NCI-H2196 treated with DMSO at 0.1 percent for 48 hours (cell line): ENCODE results near the gene GPC3.
"Not testable (repeated sequence)": the region's sequence is repeated elsewhere in the genome, so short reads cannot be mapped to it uniquely, and the experiment has no call there.

Experiments
- DNase-seq: peaks from one replicate; lab custom pipeline; 2025; ENCODE audit not compliant: unreplicated experiment; lab: John Stamatoyannopoulos, UW

GPC3 gene

DNA sequence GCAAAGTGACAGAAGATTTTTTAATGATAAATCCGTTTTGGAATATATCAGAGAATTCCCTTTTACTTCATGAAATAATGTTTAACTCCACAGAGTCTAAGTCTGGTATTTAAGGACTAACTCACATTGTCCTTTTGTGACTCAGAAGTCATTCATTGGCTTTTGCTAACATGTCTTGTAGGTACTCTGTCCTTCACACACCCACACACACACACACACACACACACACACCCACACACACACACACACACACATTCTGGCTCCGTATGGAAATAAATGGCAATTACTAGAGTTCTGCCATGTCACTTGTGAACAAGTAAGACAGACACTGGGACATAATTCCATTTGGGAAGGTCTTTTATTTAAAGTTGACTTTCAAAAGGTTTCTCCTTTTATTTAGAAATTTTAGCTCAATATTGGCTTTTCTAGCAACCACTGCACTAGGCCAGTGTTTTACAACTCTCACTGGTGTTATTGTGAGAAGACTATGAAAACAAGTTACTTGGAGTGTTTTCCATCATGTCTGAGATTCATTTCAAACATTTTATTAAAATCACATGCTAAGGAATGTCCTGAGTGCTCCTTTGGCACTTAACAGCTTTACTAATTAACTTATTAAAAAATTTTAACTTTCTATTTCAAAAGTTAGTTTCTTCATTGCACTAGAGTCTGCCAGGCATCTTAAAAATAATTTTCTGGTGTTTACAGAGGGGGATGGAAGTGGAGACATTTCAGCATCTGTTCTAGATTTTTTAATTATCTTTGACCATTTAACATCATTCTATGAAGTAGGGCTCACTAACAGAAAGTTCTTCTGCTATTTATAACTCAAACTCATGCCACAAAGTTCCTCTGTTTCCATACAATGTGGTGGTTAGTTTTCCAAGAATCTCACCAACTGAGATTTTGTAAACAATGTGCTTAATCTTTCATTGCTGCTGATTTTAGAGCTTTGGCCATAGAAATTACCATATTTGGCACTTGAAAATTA, 329.8 kb downstream of the GPC3 start:
- DNase-seq: no peak

DNA sequence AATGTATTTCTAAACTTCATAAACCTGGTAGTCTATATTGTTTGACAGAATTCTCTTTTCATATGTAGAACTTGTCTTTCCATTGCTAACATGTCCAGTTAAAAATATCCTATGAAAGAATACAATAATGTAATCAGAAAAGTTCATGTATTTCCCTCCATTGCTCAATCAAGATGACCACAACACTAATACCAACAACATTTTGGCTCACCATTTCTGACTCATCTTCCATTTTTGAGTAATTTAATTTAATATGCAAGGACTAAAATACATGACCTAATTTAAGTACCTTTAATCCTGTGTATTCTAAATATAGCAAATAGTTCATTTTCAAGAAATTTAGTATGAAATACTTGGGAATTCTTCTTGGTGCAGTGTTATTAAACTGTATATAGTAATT, 330.6 kb downstream of the GPC3 start:
- DNase-seq: no peak

DNA sequence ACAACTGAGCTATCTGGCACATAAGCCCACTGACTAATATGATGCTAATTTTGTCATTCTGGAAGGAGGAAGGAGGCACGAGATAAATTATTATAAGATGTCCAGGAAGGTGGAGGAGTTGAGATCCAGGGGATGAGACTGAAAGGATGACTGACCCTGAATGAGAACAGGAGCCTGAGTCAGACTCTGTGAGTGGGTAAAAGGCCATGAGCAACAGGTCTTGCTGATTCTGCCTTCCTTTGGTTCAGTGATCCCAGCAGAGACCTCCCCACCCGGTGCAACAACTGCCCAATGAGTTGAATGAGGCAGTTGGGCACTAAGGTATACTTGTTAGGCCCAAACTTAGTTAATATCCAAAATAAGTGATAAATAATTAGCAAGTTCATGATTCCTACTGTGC, 332.0 kb downstream of the GPC3 start:
- DNase-seq: no peak

DNA sequence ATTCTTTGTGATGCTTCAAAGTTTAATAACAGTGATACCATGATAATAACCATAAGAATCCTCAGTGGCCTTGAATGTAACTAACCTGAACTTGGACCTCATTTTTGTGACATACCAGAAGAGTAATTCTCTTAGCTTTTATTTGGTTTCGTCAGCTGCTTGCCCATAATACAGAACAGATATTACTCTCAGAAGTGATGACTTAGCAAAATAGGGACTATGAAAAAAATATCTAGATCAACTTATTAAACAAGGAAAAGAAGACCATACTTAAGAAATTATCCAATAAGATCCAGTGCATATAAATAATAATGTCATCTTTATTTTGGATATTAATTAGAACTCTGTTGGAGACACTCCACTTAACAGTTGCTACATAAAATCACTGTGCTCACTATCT, 333.2 kb downstream of the GPC3 start:
- no peak for DNase-seq

DNA sequence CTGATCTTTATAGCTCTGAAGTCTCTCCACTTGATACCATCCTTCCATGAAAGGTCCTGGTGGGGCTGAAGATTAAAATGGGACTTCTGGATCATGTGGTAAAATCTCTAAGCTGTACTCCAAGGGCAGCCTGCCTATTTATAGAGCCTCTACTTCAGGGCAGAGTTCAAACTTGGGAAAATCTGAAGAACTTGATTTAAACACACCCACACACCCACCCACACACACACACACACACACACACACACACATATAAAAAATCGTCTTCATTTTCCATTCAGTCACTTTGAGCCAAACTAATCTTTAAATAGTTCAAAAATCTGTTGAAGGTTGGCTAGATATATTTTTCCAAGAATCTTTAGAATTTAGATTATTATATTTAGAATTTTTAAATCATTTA, 335.2 kb downstream of the GPC3 start:
- no peak for DNase-seq

DNA sequence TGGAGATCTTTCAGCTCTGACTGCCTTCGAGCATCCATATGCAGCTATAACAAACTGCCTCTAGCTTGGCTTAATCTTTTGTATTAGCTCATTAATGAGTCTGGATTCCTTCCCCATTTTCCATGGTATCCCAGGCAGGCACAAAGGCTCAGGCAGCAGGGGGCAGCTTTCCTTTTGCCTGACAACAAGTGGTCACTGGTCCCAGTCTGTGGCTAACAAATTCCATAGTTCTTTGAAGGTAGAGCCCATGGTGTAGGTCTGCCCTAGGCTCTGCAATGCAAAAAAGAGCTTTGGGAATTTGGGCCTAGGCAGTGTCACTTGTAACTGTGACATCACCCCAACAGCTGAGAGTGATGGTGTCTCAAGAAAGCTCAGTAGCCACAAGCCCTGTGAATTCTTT, 335.7 kb downstream of the GPC3 start:
- DNase-seq: no peak

DNA sequence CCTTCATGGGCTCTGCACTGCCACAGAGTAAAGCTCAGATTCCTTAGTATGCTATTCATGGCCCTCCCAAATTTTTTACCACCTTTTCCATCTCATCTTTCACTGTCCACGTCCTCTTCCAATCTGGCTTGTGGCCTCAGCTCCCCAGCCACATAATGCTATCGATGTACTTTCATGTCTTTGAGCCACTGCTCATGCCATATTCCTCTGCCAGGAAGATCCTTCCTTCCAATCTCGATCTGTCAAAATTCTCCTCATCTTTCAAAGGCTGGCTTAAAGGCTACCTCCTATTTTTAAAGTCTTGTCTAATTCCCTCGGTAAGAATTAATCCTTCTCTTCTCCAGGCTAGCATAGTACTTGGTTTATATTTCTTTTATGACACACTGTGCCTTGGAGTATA, 336.8 kb downstream of the GPC3 start:
- no peak for DNase-seq

DNA sequence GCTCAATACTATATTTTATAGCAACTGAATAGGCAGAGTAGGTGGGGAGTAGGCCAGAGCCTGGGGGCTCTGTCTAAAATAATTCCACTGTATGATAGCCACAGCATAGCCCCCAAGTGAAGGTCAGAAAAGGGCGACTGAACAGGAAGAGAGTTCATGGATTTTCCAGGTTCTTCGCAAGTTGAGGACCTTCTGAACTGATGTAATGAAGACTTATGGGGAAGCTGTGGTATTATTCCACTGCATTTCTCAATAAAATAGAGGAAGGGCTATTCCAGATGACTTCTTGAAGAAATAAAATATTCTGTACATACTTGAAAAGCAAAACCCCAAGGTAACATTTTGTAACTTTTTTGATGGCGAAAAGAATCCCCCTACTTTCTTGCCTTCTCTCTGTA, 338.7 kb downstream of the GPC3 start:
- DNase-seq: no peak

DNA sequence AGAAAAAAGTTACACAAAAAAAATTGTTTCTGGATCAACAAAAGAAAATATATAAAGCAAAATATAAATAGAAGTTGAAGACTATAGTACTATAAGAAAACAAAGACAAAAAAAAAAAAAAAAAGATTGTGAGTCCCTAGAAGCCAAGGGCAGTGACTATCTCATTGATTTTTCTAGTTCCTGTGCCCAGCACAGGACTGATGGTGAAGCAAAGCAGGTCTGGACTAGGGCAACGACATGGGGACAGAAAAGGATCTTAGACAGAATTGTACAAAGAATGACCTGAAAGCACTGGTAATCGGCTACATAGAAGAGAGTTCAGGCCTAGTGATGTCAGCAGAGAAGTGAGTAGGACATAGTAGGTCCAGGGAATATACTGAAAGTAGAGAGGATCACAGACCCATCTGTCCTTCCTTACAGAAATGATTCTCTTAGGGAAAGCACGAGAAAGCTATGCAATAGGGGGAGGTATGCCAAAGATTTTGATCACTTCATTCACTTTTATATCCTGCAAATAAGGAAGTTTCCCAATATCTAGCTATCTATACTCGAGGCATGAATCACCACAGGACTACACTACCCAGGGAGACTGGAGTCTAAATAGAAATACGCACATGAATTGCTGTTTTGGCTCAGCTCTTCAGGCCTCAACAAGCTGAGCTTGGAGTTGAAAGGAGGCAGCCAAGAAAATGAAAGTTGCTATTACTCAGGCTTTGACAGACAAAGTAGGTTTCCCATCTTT, 339.2 kb downstream of the GPC3 start:
- DNase-seq: no peak

DNA sequence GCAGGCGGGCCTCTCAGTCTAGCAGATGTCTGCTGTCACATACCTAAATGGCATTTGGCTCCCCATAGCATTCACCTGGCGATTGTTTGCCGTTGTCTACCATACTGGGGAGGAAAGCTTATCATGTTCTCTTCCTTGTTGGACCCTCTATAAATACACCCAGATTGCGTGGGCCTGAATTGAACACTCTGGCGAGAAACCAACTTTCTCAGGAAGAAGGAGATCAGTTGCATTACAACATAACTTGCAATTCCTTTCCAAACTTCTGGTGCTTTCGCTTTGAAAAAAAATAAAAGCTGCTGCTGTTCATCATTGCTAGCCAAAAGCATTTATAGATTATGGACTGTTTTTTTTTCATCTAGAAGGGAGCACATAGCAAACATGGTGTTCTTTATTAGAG, 340.1 kb downstream of the GPC3 start:
- DNase-seq: no peak

DNA sequence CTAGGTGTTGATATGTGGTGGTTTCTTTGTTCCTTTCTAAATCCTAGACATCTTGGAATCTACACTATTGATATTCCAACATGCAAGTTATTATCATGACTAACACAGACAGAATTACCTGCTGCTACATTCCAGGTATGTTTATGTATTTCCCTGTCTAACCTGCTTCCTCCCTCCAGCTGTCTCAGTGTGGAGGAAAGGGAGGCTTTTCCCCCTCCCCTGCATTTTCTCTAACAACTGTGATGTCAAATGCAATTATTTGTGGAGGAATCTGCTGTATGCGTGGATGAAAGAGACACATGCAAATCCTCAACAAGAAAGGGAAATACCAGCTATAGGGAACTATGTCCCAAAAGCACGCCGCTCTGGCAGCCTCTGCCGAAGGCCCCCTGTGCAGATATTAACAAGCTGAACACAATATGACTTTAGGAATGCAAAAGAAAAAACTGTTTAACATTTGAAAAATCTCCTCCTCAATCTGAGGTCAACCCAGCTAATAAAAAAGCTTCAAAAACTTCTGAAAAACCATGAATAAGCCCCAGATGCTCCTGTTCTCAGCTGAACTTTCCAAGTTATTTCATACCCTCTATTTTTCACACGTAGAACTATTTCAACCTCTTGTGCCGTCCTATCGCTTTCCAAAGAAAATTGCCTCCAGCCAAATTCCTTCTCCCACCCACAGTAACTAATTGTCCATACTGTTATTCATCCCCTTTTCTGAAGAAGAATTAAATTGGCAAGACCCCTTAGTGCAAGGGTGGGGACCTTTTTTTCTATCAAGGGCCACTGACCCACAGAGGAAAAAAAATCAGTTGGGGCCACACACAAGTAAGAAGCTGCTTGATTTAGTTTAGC, 345.0 kb downstream of the GPC3 start:
- DNase-seq: no peak

DNA sequence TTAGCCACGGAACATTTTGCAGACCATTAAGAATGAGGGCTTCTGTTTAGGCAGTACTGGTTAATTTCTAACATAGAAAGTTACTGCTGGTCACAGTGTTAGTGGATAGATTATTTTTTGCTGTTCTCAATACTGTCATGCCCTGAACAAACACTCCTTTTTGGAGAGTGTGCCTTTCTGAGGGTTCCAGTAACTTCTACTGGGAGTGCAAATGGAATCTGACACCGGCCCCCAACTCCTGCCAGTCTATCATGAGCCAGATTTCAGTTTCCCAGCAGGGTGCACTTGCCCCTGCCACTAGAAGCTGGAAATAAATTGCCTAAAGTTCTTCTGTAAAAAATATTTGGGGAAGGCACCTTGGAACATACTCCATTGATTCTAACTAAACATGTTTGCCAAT, 345.7 kb downstream of the GPC3 start:
- DNase-seq: no peak

DNA sequence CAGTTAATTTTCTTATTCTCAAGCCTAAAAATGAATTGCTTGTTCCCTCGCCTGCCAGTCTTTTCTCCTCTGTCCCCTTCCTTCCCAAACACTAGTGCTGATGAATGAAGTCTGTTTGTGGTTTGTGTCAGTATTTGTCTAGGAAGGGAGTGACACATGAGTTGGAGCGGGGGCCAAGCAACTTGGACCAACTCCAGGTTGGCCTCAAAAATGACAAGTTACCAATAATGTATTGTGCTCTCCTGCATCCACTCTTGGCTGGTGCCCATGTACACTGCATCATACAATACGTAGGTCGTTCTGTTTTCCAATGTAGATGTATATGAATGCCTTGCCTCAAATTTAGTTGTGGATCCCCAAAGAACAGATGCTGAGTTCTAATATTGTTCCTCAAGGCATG, 347.1 kb downstream of the GPC3 start:
- no peak for DNase-seq

DNA sequence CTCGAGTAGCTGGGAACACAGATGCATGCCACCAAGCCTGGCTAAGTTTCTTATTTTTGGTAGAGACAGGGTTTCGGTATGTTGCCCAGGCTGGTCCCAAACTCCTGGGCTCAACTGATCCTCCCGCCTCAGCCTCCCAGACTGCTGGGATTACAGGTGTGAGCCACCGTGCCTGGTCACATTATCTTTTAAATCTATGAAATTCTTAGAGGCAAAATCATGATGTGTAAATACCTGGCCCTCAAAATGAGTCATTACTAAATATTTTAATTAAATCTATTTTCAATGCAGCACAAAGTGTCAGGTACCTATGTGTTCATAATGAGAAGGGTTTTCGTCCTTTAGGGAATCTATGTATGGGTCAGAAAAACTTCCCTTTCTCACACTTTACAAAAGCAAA, 347.6 kb downstream of the GPC3 start:
- no peak for DNase-seq

DNA sequence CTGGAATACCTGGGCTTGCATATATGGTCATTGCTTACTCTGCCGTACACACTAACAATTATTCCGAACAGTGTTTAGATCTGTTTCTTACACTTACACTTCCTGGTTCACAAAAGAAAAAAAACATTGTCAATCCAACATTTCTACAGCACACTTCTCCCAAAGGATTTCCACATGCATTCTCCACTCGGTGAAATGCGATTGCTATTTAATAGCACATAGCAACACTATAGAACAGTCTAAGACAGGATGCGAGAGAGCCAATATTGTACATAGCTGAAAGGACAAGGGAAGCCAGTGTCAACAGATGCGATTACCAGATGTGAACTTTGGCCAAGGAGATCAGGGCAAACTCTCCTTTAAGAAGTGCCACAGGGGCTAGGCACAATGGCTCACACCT, 349.4 kb downstream of the GPC3 start:
- DNase-seq: no peak

DNA sequence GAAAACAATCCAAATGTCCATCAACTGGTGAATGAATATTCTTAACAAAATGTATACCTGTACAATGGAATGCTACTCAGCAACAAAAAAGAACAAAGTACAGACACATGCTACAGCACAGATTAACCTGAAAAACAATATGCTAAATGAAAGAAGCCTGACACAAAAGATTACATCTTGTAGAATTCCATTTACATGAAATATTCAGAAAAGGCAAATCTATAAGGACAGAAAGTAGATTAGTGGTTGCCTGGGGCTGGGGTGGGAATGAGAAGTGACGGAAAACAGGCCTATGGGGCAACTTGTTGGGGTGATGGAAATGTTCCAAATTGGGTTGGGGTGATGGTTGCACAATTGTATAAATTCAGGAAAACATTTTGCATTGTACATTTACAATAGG, 351.0 kb downstream of the GPC3 start:
- no peak for DNase-seq

DNA sequence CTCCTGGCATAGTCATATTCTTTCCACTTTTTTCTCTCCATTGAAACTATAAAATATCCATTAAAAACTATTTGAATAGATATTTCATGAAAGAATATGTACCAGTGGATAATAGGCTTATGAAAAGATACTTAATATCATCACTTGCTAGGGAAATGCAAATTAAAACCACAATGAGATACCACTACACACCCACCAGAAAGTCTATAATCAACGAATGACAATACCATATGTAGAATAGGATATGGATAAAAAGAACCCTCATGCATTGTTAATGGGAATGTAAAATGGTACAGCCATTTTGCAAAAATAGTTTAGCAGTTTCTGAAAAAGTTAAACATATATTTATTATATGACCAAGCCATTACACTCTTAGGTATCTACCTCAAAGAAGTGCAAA, 351.4 kb downstream of the GPC3 start:
- no peak for DNase-seq

DNA sequence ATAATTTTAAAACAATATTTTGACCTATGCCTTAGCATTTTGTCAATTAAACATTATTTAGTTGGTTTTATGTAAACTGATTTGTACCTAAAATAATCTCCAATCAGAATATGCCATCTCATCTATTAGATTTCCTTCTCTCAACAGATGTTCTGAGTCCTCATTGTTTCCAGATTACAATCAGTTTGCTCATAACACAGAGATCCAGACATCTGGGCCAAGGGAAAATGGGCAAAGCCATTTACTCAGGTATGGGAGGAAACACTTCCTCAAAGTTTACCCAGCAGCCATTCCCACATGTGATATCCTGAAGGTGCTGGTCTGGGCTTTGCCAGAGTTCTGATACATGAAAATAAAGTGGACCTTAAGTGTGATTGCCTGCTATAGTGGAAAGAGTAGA, 352.2 kb downstream of the GPC3 start:
- DNase-seq: no peak

DNA sequence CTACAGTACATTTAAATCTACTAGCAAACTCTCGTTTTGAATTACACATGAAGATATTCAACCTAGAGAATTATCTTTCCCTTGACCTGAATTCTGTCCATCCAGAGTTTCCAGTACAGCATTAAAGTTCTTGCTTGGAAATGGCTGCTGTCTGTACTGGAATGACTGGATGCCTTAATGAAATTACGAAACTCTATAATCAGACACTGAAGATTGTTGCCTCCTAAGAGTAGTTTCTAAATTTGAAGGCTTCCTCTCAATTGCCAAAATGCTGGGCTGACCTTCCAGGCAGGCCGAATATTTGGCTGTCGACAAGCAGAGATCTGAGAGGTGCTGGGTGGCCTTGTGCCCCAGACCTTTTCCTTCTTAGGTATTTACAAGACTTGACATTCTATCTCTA, 355.0 kb downstream of the GPC3 start:
- no peak for DNase-seq

DNA sequence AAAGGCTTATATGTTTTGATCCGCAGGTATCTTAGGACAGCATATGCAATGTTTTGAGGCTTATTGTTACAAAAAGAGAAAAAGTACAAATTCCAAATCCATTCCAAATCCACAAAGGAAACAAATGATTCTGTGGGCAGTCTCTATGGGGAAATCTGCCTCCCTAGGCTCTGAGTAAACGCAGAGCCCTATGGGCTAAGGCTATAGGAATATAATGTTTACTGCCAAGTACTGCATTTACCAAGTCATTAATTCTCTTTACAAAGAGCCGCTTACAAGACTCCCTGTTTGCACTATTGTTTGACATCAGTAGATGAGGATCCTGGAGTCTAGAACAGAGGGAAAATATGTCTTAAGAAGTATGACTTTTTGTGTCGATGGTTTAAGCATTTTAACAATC, 357.7 kb downstream of the GPC3 start:
- no peak for DNase-seq

DNA sequence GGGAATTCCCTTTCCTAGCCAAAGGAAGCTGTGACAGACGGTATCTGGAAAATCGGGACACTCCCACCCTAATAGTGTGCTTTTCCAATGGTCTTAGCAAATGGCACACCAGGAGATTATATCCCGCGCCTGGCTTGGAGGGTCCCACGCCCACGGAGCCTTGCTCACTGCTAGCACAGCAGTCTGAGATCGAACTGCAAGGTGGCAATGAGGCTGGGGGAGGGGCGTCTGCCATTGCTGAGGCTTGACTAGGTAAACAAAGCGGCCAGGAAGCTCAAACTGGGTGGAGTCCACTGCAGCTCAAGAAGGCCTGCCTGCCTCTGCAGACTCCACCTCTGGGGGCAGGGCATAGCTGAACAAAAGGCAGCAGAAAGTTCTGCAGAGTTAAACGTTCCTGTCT, 364.0 kb downstream of the GPC3 start:
- not testable (repeated sequence) for DNase-seq
